C4-2B (cell line): ENCODE results near the gene CHCHD4.

Experiments
- ZFX ChIP-seq: fragments of 450-650 bp; IDR thresholded peaks from 2 replicates; pipeline ENCODE4 v1.6.1; 2017
- TF ChIP-seq, protein P1 (sequence below): fragments of 450-650 bp; conservative IDR thresholded peaks from 2 replicates; pipeline ENCODE4 v1.5.1; 2017; ENCODE audit warnings: mild to moderate bottlenecking

DNA sequence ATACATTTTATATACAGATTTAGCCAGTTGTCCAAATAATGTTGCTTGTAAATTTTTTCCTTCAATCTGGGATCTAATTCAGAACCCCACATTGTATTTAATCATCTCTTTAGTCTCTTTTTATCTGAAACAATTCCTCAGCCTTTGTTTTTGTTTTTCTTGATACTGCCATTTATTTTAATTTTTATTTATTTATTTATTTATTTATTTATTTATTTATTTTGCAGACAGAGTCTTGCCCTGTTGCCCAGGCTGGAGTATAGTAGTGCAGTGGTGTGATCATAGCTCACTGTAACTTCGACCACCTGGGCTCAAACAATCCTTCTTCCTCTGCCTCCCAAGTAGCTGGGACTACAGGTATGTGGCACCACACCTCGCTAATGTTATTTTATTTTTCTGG lies 61.5 kb downstream of the CHCHD4 start:
- TF ChIP-seq, protein P1, sequence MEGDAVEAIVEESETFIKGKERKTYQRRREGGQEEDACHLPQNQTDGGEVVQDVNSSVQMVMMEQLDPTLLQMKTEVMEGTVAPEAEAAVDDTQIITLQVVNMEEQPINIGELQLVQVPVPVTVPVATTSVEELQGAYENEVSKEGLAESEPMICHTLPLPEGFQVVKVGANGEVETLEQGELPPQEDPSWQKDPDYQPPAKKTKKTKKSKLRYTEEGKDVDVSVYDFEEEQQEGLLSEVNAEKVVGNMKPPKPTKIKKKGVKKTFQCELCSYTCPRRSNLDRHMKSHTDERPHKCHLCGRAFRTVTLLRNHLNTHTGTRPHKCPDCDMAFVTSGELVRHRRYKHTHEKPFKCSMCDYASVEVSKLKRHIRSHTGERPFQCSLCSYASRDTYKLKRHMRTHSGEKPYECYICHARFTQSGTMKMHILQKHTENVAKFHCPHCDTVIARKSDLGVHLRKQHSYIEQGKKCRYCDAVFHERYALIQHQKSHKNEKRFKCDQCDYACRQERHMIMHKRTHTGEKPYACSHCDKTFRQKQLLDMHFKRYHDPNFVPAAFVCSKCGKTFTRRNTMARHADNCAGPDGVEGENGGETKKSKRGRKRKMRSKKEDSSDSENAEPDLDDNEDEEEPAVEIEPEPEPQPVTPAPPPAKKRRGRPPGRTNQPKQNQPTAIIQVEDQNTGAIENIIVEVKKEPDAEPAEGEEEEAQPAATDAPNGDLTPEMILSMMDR: no peak
- no peak for TF ChIP-seq ZFX
